Measurements from ENCODE around the gene FGFR3. TPM values are rescaled to one million over a fixed set of nuclear protein-coding genes. Genes with fewer than 3 reads are reported as not detected.

The FGFR3 gene
- total RNA-seq, 1 donor from 2014 or later, result 30.9 TPM

GRCh38 chr4:1793496-1793840 lies 375 bp downstream of the FGFR3 start:
- Mint-ChIP-seq H3K27me3 (ENCODE audit: low read depth) (peaks cover 8% of the 10 kb centered on the region), H3K4me1 (peaks cover under 1% of the 10 kb centered on the region), H3K4me3 (no peak overlapping the region), H3K9me3 (no peaks in the 10 kb centered on the region), H3K27ac (no peak overlapping the region), H3K36me3 (no peaks in the 10 kb centered on the region)
- no peak for TF ChIP-seq CTCF (IDR thresholded peaks at IDR 0.05; ENCODE audit: unreplicated experiment)
- DNase-seq (ENCODE audit: low spot score in 2 of 2, unreplicated experiment in 2 of 2), result no peak

GRCh38 chr4:1793940-1794808 lies 1.1 kb downstream of the FGFR3 start:
- DNase-seq (ENCODE audit: low spot score in 2 of 2, unreplicated experiment in 2 of 2), result no peak
- TF ChIP-seq CTCF (IDR thresholded peaks at IDR 0.05; ENCODE audit: unreplicated experiment), result no peak
- peaks cover 8% of the 10 kb centered on the region for H3K27me3 Mint-ChIP-seq (ENCODE audit: low read depth)
- no peak overlapping the region for H3K27ac Mint-ChIP-seq
- no peaks in the 10 kb centered on the region for H3K9me3 Mint-ChIP-seq
- no peaks in the 10 kb centered on the region for H3K4me1 Mint-ChIP-seq
- H3K36me3 Mint-ChIP-seq, result no peaks in the 10 kb centered on the region
- peak overlapping the region; percentile 59 for H3K4me3 Mint-ChIP-seq

DNA sequence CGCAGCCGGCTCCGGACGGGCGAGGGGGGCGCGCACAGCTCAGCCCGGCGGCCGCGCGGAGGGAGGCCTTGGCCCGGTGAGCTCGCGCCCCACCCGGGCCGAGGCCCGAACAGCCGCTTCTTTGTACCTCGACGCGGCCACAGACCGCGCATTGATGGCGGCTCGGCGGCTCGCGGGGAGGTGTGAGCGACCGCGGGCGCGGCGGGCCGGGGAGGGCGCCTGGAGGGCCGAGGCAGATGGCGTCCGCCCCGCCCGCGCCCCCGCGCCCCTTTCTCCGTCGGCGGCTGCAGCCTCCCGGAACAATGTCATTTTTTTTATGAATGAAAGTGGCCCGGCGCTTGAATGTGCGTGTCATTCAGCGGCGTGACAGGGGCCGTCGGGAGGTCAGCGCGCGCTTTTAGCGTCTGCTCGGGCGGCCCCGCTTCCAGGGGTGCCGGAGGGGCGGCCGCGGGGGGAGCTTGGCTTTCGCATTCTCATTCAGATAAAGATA lies 1.8 kb downstream of the FGFR3 start:
- H3K4me3 Mint-ChIP-seq, result peak overlapping the region; percentile 59
- no peak for TF ChIP-seq CTCF (IDR thresholded peaks at IDR 0.05; ENCODE audit: unreplicated experiment)
- H3K27ac Mint-ChIP-seq, result no peak overlapping the region
- H3K4me1 Mint-ChIP-seq, result no peaks in the 10 kb centered on the region
- H3K27me3 Mint-ChIP-seq (ENCODE audit: low read depth), result peaks cover 8% of the 10 kb centered on the region
- H3K36me3 Mint-ChIP-seq, result no peaks in the 10 kb centered on the region
- DNase-seq (ENCODE audit: low spot score in 2 of 2, unreplicated experiment in 2 of 2), result no peak
- H3K9me3 Mint-ChIP-seq, result no peaks in the 10 kb centered on the region

DNA sequence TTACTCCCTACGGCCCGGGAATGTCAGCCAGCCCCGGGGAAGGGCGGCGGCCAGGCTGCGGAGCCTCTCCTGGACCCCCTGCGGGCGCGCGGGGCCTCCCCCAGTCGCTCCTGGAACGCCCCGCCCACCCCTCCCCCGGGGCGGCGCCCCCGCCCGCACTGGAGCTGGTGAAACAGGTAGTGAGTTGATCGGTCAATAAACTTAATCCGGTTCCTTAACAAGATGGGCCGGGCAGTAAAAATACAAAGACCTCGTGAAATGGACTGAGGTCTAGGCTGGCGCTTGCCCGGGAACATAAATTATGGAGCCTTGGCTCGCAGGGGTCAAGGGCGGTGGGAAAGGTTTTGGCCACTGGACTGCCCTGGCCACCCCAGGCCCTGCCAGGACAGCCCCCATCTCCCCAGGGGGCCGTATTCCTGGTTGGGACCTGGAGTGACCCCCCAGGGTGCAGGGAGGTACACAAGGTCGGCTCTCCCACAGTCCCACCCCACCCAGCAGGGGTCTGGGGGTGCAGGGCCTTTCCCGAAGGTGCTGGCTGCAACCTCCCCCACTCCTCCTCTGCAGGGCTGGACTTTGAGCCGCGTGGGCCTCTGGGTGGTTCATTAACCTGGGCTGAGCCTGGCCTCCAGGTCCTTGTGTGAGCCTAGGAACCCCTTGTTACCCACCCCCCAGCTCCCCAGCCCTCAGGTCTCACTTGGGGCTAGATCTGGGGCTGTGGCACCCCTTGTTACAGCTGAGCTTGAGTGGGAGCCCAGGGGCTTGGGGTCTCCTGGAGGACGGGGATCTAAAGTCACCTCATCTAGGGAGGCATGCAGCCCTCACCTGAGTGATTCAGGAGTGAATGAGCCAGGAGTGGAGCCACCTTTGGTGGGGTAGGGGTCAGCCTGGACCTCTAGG lies 2.5 kb downstream of the FGFR3 start:
- H3K27me3 Mint-ChIP-seq (ENCODE audit: low read depth), result peaks cover 8% of the 10 kb centered on the region
- H3K36me3 Mint-ChIP-seq, result no peaks in the 10 kb centered on the region
- H3K4me1 Mint-ChIP-seq, result no peaks in the 10 kb centered on the region
- no peak for TF ChIP-seq CTCF (IDR thresholded peaks at IDR 0.05; ENCODE audit: unreplicated experiment)
- H3K27ac Mint-ChIP-seq, result no peak overlapping the region
- H3K4me3 Mint-ChIP-seq, result peak overlapping the region; percentile 59
- no peak for DNase-seq (ENCODE audit: low spot score in 2 of 2, unreplicated experiment in 2 of 2)
- H3K9me3 Mint-ChIP-seq, result no peaks in the 10 kb centered on the region

DNA sequence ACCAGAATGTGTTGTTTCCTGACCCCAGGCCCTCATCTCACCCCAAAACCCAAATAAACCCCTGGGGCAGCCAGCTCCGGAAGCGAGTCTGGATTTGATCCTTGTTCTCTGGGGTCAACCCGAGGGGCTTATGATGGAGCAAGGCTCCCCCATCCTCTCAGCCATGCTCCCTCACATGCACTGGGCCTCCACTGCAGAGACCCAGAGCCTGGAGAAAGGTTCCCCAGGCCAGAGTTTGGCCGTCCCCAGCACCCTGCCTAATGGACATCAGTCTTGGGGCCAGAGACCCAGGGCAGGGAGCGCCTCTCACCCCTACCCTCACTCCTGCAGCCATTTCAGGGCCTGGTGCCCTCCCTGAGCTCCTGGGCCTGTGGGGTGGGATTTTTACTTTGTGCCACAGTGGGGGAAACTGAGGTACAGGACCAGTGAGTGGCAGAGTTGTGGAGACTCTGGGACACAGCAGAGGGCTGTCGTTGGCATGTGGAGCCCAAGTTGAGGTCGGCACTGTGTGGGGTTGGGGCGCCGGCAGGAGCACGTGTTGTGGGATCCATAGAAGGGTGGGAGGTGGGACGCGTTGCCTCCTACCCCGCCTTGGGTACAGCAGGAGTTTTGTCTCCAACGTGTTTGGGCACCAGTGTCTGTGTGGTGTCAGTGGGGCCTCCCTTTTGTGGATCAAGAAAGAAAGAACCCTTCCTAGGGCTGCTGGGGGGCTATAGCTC lies 3.6 kb downstream of the FGFR3 start:
- no peaks in the 10 kb centered on the region for H3K36me3 Mint-ChIP-seq
- peak overlapping the region; percentile 31 for H3K4me3 Mint-ChIP-seq
- TF ChIP-seq CTCF (IDR thresholded peaks at IDR 0.05; ENCODE audit: unreplicated experiment), result no peak
- H3K27me3 Mint-ChIP-seq (ENCODE audit: low read depth), result peaks cover 8% of the 10 kb centered on the region
- H3K9me3 Mint-ChIP-seq, result no peaks in the 10 kb centered on the region
- DNase-seq (ENCODE audit: low spot score in 2 of 2, unreplicated experiment in 2 of 2), result no peak
- H3K27ac Mint-ChIP-seq, result no peak overlapping the region
- no peaks in the 10 kb centered on the region for H3K4me1 Mint-ChIP-seq
